Right renal cortex interstitium (tissue), 3 donors: ENCODE measurements around the gene TOR2A. TPM values are rescaled to one million over a fixed set of nuclear protein-coding genes. Genes with fewer than 3 reads are reported as not detected.

ENCODE experiments used
- DNase-seq, 3 donors: peaks; one replicate each; pipeline ENCODE4 v3.0.0-alpha.2; 2013; ENCODE audit warnings: low read depth in 3 of 3, low spot score in 2 of 3
- polyA plus RNA-seq, 3 donors: library from polyadenylated mRNA; unstranded; fragments of 120-200 nt; gene quantifications; one replicate each; pipeline ENCODE4 v1.2.1, GENCODE V29; 2013; ENCODE audit not compliant: insufficient read length in 3 of 3

Gene TOR2A
- polyA plus RNA-seq, 3 donors: 12.3 to 15.6 (median 13.4) TPM

DNA sequence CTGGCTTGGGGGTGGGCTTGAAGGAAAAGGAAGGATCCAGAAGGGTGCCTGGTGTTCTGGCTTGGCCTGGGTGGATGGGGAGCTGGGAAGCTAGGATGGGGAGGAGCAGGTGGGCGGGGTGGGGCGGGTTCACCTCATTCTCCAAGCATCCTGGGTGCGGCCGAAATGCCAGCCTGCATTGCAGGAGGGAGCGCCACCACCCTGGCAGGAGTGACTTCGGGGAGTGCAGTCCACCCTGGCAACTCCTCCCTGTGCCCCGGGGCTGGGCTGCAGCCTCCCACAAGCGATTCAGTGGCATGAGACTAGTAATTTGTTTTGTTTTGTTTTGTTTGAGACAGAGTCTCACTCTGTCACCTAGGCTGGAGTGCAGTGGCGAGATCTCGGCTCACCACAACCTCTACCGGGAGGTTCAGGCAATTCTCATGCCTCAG, 13.7 kb downstream of the TOR2A start:
- no peak for DNase-seq

DNA sequence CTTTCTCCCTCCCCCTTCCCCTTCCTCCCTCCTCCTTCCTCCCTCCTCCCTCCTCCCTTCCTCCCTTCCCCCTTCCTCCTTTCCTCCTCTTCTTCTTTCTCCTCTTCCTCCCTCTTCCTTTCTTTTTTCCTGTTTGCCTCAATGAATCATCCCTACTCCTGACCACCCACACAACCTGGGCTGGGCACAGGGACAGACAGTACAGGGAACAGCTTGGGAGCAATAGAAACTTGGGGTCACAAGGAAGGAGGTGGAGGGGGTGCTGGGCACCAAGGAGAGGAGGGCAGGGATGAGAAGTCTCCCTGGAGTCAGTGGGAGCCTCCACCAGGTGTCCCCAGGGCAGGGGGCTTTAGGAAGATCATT, 14.2 kb downstream of the TOR2A start:
- DNase-seq: no peak

- DNase-seq: no peak
These were observed 14.8 kb downstream of the TOR2A start for GRCh38 chr9:127720031-127720864.

GRCh38 chr9:127717766-127718165, 17.3 kb downstream of the TOR2A start:
- no peak for DNase-seq

GRCh38 chr9:127716412-127716811, 18.7 kb downstream of the TOR2A start:
- DNase-seq: no peak

DNA sequence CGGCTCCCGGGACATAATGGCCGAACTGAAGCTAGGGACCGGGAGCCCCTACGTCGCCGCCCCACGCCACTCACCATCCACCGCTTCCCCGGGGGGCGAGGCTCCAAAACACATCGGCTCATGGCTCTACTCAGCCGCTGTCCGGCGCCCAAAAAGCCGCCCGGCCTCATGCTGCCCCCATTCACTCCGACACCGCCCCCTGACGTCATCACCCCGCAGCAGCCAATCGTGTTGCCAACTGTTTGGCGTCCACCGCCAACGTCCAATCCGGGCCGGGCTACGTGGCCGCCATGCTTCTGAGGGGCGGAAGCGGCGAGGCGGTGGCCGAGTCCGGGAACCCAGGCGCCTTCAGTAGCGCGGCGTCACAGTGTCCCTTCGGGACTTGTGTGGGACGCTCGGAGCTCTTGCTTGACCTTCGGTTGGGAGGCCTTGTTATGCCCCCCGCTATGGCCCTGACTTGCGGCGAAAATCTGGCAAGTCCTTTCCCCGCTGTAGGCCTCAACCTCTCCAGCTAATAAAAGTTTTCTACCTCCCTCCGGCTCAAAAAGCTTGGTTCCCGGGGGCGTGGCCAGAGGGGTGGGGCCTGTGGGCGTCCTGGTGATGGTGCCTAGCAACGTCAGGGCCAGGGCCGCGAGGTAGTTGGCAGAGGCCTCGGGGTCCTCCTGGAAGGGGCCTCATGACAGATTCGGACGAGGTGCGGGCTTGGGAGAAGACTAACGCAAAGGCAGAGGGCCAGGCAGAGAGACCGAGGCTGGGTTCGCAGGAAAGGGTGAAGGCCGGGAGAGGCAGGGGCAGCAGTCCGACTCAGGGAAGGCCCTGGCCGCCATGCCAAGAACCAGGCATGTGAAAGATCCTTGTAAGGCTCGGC, 19.4 kb downstream of the TOR2A start, which contains the start of the genes PTRH1 and TTC16:
Gene PTRH1, minus strand, starts transcription at position 194 of the 868 bp plus-strand sequence. Its CDS starts 24 bp downstream, at position 170.
Gene TTC16, plus strand, starts transcription at position 610 of the 868 bp plus-strand sequence. Its CDS starts 67 bp downstream, at position 677.
- DNase-seq: peak; percentile 87 to 93 (median 88)

DNA sequence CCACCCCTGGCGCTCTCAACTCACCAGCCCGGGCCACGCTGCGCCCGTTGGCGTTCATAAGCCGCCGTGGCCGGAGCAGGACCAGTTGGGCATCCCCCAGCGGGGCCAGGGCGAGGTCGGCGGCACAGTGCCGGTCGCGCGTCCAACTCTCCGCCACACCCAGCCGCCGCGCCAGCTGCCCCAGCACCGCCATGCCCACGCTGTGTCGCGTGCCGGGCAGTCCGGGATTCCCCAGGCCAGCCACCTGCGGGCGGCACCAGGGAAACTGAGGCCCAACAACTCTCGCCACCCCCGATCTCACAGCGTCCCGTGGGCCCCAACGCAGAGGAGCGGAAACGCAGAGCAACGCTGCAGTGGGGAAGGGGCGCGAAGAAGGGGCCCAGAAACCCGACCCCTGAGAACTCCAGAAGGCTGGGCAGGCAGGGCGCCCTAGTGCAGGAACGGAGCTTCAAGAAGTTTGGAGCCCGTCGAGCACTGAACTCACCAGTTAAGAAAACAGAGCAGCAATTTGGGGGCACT, 20.1 kb downstream of the TOR2A start:
- no peak for DNase-seq

GRCh38 chr9:127714020-127714750, 20.9 kb downstream of the TOR2A start:
- DNase-seq: no peak

GRCh38 chr9:127712867-127713266, 22.2 kb downstream of the TOR2A start:
- DNase-seq: no peak

- DNase-seq: no peak
These were observed 22.7 kb downstream of the TOR2A start for GRCh38 chr9:127712371-127712770.

- DNase-seq: no peak
These were observed 23.2 kb downstream of the TOR2A start for GRCh38 chr9:127711831-127712274.

DNA sequence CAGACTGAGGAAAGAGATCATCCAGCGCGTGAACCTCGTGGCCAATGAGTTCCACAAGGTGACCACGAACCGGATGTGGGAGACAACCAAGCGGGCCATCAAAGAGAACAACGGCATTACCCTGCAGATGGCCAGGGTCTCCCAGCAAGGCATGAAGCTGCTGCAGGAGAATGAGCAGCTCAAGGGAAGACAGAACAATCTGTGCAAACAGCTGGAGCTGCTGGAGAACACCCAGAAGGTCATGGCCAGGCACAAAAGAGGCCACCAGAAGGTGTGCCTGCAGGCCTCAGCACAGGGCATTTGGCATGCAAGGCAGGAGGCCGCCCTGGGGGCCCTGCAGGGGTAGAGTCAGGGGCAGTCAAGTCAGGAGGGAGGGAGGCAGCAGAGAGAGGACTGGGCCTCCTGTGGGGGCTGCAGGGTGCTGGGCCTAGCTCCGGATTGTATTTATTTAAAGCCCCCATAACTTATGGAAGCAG, 23.8 kb downstream of the TOR2A start:
- DNase-seq: no peak

DNA sequence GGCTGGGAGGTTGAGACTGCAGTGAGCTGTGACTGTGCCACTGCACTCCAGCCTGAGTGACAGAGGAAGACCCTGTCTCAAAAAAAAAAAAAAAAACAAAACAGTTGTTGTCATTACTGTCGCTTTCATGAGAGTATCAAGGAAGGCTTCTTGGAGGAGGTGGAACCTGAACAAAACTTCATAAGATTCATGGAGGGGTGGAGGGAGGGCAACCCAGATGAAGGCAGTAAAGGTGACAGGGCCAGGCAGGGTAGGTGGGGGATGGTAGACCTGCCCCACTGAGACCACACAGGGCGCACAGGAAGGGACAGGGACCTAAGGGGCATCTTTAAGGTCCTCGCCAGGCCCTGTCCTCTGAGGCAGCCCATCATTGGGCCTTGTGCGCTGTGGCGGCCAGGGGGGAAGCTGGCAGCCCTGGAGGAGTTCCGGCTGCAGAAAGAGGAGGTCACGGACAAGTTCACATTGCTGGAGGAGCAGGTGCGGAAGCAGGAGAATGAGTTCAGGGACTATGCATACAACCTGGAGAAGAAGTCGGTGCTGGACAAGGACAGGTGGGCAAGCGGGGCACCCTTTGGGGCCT, 24.8 kb downstream of the TOR2A start:
- no peak for DNase-seq

- DNase-seq: no peak
These were observed 26.0 kb downstream of the TOR2A start for GRCh38 chr9:127708952-127709587.

GRCh38 chr9:127707766-127708165, 27.3 kb downstream of the TOR2A start:
- DNase-seq: no peak

- no peak for DNase-seq
These were observed 28.3 kb downstream of the TOR2A start, which contains the start of gene CFAP157 for GRCh38 chr9:127706836-127707241. Gene CFAP157 (plus strand): TSS chr9:127706988. CDS start chr9:127707032, 44 bp downstream.

GRCh38 chr9:127705577-127706379, 29.3 kb downstream of the TOR2A start:
- DNase-seq: no peak

DNA sequence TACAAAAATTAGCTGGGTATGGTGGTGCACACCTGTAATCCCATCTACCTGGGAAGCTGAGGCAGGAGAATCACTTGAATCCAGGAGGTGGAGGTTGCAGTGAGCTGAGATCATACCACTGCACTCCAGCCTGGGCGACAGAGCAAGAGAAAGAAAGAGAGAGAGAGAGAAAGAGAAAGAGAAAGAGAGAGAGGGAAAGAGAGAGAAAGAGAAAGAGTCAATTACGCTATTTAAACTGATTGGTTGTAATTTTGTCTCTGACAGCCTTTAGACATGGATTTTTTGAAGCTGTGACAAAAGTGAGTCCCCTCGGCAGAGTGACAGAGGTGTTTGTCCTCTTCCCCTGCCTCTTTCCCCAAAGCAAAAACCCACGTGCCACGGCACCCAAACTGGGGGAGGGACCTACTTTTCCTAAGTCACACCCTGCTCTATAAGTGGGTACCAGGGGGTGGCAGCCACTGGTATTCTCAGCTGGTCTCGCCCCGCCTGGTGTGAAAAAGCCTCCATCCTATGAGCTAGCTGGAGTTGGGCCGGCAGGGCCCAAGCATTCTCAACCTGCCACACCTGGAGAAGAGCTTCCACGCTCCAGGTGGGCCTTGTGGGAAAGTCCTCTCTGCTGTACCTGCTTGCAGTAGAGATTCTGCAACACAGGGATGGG, 31.7 kb downstream of the TOR2A start:
- no peak for DNase-seq
